Endothelial cell (in vitro differentiated cells): ENCODE measurements around the gene MDH1B. TPM values are rescaled to one million over a fixed set of nuclear protein-coding genes. Genes with fewer than 3 reads are reported as not detected.

ENCODE experiments used
- DNase-seq: peaks from one replicate; pipeline ENCODE4 v3.0.0; 2021; ENCODE audit warnings: low spot score
- H3K27ac Mint-ChIP-seq: one replicate; pipeline ENCODE4 v1.8.0; 2021; ENCODE audit warnings: mixed read lengths, inconsistent platforms; ENCODE audit not compliant: unreplicated experiment
- H3K27me3 Mint-ChIP-seq: one replicate; pipeline ENCODE4 v1.8.0; 2021; ENCODE audit warnings: mild to moderate bottlenecking, moderate library complexity, mixed read lengths, inconsistent platforms; ENCODE audit not compliant: unreplicated experiment
- H3K36me3 Mint-ChIP-seq: one replicate; pipeline ENCODE4 v1.8.0; 2021; ENCODE audit warnings: mild to moderate bottlenecking, low read depth, mixed read lengths, inconsistent platforms; ENCODE audit not compliant: unreplicated experiment
- H3K4me1 Mint-ChIP-seq: one replicate; pipeline ENCODE4 v1.8.0; 2021; ENCODE audit warnings: mild to moderate bottlenecking, mixed read lengths, inconsistent platforms; ENCODE audit not compliant: unreplicated experiment
- H3K4me3 Mint-ChIP-seq: one replicate; pipeline ENCODE4 v1.8.0; 2021; ENCODE audit warnings: mild to moderate bottlenecking, mixed read lengths, inconsistent platforms; ENCODE audit not compliant: unreplicated experiment
- H3K9me3 Mint-ChIP-seq: one replicate; pipeline ENCODE4 v1.8.0; 2021; ENCODE audit warnings: mixed read lengths, inconsistent platforms; ENCODE audit not compliant: unreplicated experiment
- CTCF ChIP-seq: fragments of 200-600 bp; sonication (generic); IDR thresholded peaks from one replicate; pipeline ENCODE4 v1.5.0; 2021; ENCODE audit warnings: antibody characterized with exemption; ENCODE audit not compliant: unreplicated experiment
- total RNA-seq: library from RNA; stranded (reverse); fragmentation: NEBNext Ultra II Directional; extraction: Animal tissue kit (Norgen Biotek cat#: 25700); gene quantifications from one replicate; pipeline ENCODE4 v1.2.1, GENCODE V29; 2021; ENCODE audit not compliant: unreplicated experiment

The MDH1B gene
- total RNA-seq, 1 donor from 2014 or later, result 2.3 TPM

DNA sequence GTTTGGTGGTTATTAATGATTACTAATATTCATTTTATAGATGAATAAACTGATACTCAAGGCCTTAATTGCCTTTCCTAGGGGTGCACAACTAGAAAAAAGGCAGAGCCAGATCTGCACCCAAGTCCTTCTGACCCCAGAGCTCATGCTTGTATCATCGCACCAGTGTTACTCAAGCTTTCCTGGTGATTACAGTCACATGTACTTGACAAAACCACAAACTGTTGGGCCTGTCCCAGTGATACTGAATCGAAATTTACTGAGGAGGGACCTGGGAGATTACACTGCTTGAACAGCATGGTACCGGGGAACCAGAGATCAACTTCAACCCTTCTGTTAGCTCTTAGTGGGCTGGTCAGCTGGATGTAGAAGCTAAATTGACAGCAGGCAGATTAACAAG, 34.0 kb upstream of the MDH1B start:
- peaks cover 4% of the 10 kb centered on the region for H3K36me3 Mint-ChIP-seq
- H3K4me3 Mint-ChIP-seq, result no peak overlapping the region
- H3K27me3 Mint-ChIP-seq, result peaks cover 11% of the 10 kb centered on the region
- H3K9me3 Mint-ChIP-seq, result no peaks in the 10 kb centered on the region
- DNase-seq, result no peak
- H3K27ac Mint-ChIP-seq, result no peak overlapping the region
- peaks cover 37% of the 10 kb centered on the region for H3K4me1 Mint-ChIP-seq
- TF ChIP-seq CTCF, result no peak

DNA sequence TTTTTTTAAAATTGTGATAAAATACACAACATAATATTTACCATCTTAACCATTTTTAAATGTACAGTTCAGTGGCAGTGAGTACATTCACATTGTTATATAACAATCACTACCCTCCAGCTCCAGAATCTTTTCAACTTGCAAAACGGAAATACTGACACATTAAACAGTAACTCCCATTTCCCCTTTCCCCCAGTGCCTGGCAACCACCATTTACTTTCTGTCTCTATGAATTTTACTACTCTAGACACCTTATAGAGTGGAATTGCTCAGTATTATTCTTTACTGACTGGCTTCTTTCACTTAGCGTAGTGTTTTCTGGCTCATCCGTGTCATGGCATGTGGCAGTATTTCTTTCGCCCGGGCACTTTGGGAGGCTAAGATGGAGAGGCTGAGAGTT, 32.9 kb upstream of the MDH1B start:
- peak overlapping the region; percentile 23 for H3K27ac Mint-ChIP-seq
- no peak for DNase-seq
- H3K36me3 Mint-ChIP-seq, result peaks cover 4% of the 10 kb centered on the region
- peaks cover 28% of the 10 kb centered on the region for H3K4me1 Mint-ChIP-seq
- no peaks in the 10 kb centered on the region for H3K9me3 Mint-ChIP-seq
- H3K4me3 Mint-ChIP-seq, result no peak overlapping the region
- peaks cover 9% of the 10 kb centered on the region for H3K27me3 Mint-ChIP-seq
- TF ChIP-seq CTCF, result no peak

GRCh38 chr2:206797376-206797775, 32.2 kb upstream of the MDH1B start:
- TF ChIP-seq CTCF, result no peak
- no peak for DNase-seq
- Mint-ChIP-seq H3K4me3 (no peak overlapping the region), H3K27me3 (peaks cover 7% of the 10 kb centered on the region), H3K27ac (no peak overlapping the region), H3K36me3 (peaks cover 4% of the 10 kb centered on the region), H3K9me3 (no peaks in the 10 kb centered on the region), H3K4me1 (peaks cover 23% of the 10 kb centered on the region)

DNA sequence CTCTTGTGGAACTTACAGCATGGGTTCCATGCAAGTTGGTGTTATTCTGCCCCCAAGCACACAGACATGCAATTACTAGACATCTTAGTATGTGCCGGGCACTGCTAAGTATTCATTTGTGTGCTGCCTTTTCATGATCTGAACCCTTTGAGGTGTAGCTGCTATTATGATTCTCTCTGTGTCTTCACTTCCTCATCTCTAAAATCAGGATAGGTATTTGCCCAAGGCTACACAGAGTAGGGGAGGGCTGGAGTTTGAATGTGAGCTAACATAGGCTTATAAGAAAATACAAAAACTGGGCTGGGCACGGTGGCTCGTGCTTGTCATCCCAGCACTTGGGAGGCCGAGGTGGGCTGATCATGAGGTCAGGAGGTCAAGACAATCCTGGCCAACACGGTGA, 27.5 kb upstream of the MDH1B start:
- Mint-ChIP-seq H3K27ac (no peak overlapping the region), H3K4me3 (no peak overlapping the region), H3K36me3 (peaks cover 6% of the 10 kb centered on the region), H3K4me1 (no peaks in the 10 kb centered on the region), H3K27me3 (peaks cover 3% of the 10 kb centered on the region), H3K9me3 (no peaks in the 10 kb centered on the region)
- no peak for DNase-seq
- no peak for TF ChIP-seq CTCF

DNA sequence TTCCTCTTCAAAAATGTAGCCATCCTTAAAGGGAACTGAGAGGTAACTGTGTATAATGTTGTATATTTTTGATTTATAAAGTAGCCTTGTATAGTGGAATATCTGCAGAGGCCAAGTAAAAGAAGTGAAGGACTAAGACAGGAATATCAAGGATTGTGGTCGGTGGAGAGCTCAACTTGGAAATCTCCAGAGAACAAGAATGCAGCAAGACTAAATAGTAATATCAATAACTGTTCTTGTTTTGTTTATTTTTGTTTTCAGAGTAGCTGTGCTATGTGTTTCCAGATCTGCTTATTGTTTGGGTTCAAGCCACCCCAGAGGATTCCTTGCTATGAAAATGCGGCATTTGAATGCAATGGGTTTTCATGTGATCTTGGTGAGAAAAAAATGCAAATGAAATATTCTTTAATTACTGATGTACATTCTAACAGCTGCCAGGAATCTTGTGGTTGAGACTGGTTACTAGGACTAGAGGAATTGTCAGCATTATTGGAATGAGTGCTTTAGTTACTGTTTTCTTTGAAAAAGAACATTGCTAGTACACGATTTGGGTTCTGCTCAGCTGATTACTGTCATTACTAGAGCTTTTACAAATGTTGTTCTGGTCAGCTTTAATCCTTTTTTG, 25.3 kb upstream of the MDH1B start:
- DNase-seq, result no peak

More for the DNA sequence above, 25.3 kb upstream of the MDH1B start:
- no peak for TF ChIP-seq CTCF
- no peak overlapping the region for H3K27ac Mint-ChIP-seq
- peaks cover 9% of the 10 kb centered on the region for H3K36me3 Mint-ChIP-seq
- H3K4me3 Mint-ChIP-seq, result no peak overlapping the region
- no peaks in the 10 kb centered on the region for H3K4me1 Mint-ChIP-seq
- no peaks in the 10 kb centered on the region for H3K9me3 Mint-ChIP-seq
- H3K27me3 Mint-ChIP-seq, result peaks cover under 1% of the 10 kb centered on the region
